Measurements from ENCODE around the gene BTD. TPM values are rescaled to one million over a fixed set of nuclear protein-coding genes. Genes with fewer than 3 reads are reported as not detected.

Gene BTD
- total RNA-seq, 1 experiment from 2014 or later = 15.6 TPM

- H3K4me1 ChIP-seq (replicated peaks; ENCODE audit: insufficient read depth) = no peaks in the 10 kb centered on the region
- H3K27ac ChIP-seq = no peak overlapping the region
- intact Hi-C loops (cut with micrococcal nuclease; ENCODE audit: unreplicated experiment) = no loop called here
- H3K79me2 ChIP-seq (ENCODE audit: low read depth) = no peaks in the 10 kb centered on the region
- peaks cover 11% of the 10 kb centered on the region for H3K36me3 ChIP-seq (ENCODE audit: low read depth)
- no TSS peak for BruUV-seq (replicated peaks)
- no peaks in the 10 kb centered on the region; the same call in 1 of the 2 replicates for H4K20me1 ChIP-seq (ENCODE audit: insufficient read depth)
- H3K9me2 ChIP-seq (ENCODE audit: insufficient read depth) = no peaks in the 10 kb centered on the region
- no peaks in the 10 kb centered on the region for H3K9me3 ChIP-seq (ENCODE audit: insufficient read depth, low read depth)
- H3K4me3 ChIP-seq = no peak overlapping the region
- TF ChIP-seq, protein P1, sequence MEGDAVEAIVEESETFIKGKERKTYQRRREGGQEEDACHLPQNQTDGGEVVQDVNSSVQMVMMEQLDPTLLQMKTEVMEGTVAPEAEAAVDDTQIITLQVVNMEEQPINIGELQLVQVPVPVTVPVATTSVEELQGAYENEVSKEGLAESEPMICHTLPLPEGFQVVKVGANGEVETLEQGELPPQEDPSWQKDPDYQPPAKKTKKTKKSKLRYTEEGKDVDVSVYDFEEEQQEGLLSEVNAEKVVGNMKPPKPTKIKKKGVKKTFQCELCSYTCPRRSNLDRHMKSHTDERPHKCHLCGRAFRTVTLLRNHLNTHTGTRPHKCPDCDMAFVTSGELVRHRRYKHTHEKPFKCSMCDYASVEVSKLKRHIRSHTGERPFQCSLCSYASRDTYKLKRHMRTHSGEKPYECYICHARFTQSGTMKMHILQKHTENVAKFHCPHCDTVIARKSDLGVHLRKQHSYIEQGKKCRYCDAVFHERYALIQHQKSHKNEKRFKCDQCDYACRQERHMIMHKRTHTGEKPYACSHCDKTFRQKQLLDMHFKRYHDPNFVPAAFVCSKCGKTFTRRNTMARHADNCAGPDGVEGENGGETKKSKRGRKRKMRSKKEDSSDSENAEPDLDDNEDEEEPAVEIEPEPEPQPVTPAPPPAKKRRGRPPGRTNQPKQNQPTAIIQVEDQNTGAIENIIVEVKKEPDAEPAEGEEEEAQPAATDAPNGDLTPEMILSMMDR (conservative IDR thresholded peaks at IDR 0.05) = no peak
- TF ChIP-seq EZH2 (IDR thresholded peaks at IDR 0.05; ENCODE audit: low read depth) = no peak
- no peak overlapping the region for H3K4me2 ChIP-seq
- no peaks in the 10 kb centered on the region for H3F3A ChIP-seq (ENCODE audit: insufficient read depth, low read depth)
- DNase-seq = no peak
- no peaks in the 10 kb centered on the region for H3K27me3 ChIP-seq (ENCODE audit: insufficient read depth, low read depth)
- ChIA-PET POLR2A (ENCODE audit: unreplicated experiment) (no interaction called here), CTCF (no interaction called here)
- H2AFZ ChIP-seq = no peak overlapping the region
Observed at GRCh38 chr3:15575446-15575845, 26.1 kb upstream of the BTD start.

DNA sequence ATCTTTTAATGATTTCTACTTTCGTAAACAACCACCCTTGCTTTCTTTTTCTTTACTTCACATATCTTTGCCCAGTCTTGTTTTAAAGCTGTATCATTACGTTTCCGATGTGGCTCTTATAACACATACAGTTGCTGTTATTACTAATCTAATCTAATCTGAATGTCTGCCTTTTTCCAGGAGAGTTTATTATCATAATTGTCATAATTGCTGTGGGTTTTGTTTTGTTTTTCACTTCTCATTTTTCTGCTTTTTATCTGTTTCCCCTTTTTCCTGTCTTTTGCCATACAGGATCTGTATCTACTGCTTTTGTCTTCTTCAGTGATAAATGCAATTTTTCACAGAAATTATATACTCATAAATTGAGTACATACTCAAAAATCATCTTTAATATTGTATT, 25.1 kb upstream of the BTD start:
- Histone ChIP-seq H3K36me3 (ENCODE audit: low read depth) (peaks cover 11% of the 10 kb centered on the region), H3K27ac (no peak overlapping the region), H3K9me2 (ENCODE audit: insufficient read depth) (no peaks in the 10 kb centered on the region), H3K4me2 (no peak overlapping the region), H3K9me3 (ENCODE audit: insufficient read depth, low read depth) (no peaks in the 10 kb centered on the region), H3K79me2 (ENCODE audit: low read depth) (no peaks in the 10 kb centered on the region), H3K27me3 (ENCODE audit: insufficient read depth, low read depth) (no peaks in the 10 kb centered on the region), H4K20me1 (ENCODE audit: insufficient read depth) (no peaks in the 10 kb centered on the region; the same call in 1 of the 2 replicates), H3K4me1 (replicated peaks; ENCODE audit: insufficient read depth) (no peaks in the 10 kb centered on the region), H3K4me3 (no peak overlapping the region), H3F3A (ENCODE audit: insufficient read depth, low read depth) (no peaks in the 10 kb centered on the region), H2AFZ (no peak overlapping the region)
- intact Hi-C loops (cut with micrococcal nuclease; ENCODE audit: unreplicated experiment) = no loop called here
- ChIA-PET CTCF (no interaction called here), POLR2A (ENCODE audit: unreplicated experiment) (no interaction called here)
- no peak for DNase-seq
- no peak for TF ChIP-seq EZH2 (IDR thresholded peaks at IDR 0.05; ENCODE audit: low read depth)
- TF ChIP-seq, protein P1 (conservative IDR thresholded peaks at IDR 0.05) = no peak
- BruUV-seq (replicated peaks) = no TSS peak

DNA sequence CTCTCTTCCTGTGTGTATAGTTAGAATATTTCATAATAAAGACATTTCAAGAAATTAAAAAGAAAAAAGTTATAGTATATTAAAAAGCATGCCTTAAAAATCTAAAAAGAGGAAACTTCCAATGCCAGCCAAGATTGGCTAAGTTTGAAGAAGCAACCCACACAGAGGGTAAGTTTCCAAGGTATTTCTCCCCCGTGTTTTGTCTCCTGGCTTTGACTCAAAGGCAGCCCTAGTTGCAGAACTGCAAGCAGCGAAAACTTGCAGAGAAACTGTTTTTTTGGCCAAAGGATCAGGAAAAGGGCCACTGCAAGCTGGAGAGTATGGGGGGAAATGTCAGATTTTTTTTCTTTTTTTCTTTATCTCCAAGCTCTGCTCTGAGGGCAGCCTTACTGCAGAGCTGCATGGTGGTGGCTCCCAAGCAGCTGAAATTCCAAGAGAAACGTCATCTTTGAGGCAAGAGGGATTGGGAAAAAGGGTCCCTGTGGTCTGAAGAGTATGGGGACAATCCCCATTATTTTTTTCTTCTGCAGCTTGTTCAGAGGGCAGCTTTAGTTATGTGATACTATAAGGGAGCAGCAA, 23.2 kb upstream of the BTD start:
- ChIA-PET CTCF (no interaction called here), POLR2A (ENCODE audit: unreplicated experiment) (no interaction called here)
- no peaks in the 10 kb centered on the region for H3F3A ChIP-seq (ENCODE audit: insufficient read depth, low read depth)

More for the DNA sequence above, 23.2 kb upstream of the BTD start:
- H3K4me2 ChIP-seq = no peak overlapping the region
- no peaks in the 10 kb centered on the region for H3K9me2 ChIP-seq (ENCODE audit: insufficient read depth)
- DNase-seq = no peak
- no peaks in the 10 kb centered on the region; the same call in 1 of the 2 replicates for H4K20me1 ChIP-seq (ENCODE audit: insufficient read depth)
- no peaks in the 10 kb centered on the region for H3K27me3 ChIP-seq (ENCODE audit: insufficient read depth, low read depth)
- no peak overlapping the region for H3K27ac ChIP-seq
- no peak overlapping the region for H3K4me3 ChIP-seq
- TF ChIP-seq, protein P1 (conservative IDR thresholded peaks at IDR 0.05) = no peak
- no peak for TF ChIP-seq EZH2 (IDR thresholded peaks at IDR 0.05; ENCODE audit: low read depth)
- no peaks in the 10 kb centered on the region for H3K79me2 ChIP-seq (ENCODE audit: low read depth)
- H2AFZ ChIP-seq = no peak overlapping the region
- intact Hi-C loops (cut with micrococcal nuclease; ENCODE audit: unreplicated experiment) = no loop called here
- no peaks in the 10 kb centered on the region for H3K4me1 ChIP-seq (replicated peaks; ENCODE audit: insufficient read depth)
- peaks cover 14% of the 10 kb centered on the region for H3K36me3 ChIP-seq (ENCODE audit: low read depth)
- no TSS peak for BruUV-seq (replicated peaks)
- no peaks in the 10 kb centered on the region for H3K9me3 ChIP-seq (ENCODE audit: insufficient read depth, low read depth)
